ENCODE measurements around the gene GPRC5C. TPM values are rescaled to one million over a fixed set of nuclear protein-coding genes. Genes with fewer than 3 reads are reported as not detected.

Gene GPRC5C
- total and polyA plus RNA-seq, 2 of the 13 experiments (the other 11 are each of a cell fraction or from before 2014, with no cell fraction given) = 85.6 to 300 TPM

- 0 out of 2 replicates have a peak, but pooled peaks have one; percentile 66 for TF ChIP-seq ZBTB39 (CRISPR knock-in tag; IDR thresholded peaks at IDR 0.05)
- TF ChIP-seq ZNF33A (CRISPR knock-in tag; IDR thresholded peaks at IDR 0.05; ENCODE audit: borderline replicate concordance) = no peak
- 0 out of 2 replicates have a peak, but pooled peaks have one; percentile 5 for TF ChIP-seq ETV6 (CRISPR knock-in tag; conservative IDR thresholded peaks at IDR 0.05)
- no peak for TF ChIP-seq TCF7L2 (IDR thresholded peaks at IDR 0.05; ENCODE audit: low read depth, low read length)
- peak; percentile 74 for TF ChIP-seq ZNF451 (CRISPR knock-in tag; IDR thresholded peaks at IDR 0.05)
- no peak for TF ChIP-seq CREB3 (CRISPR knock-in tag; IDR thresholded peaks at IDR 0.05)
- peak; percentile 62 for TF ChIP-seq KDM5B (CRISPR knock-in tag; IDR thresholded peaks at IDR 0.05; ENCODE audit: borderline replicate concordance)
- no peak; the same call in 1 of the 2 replicates for TF ChIP-seq HBP1 (CRISPR knock-in tag; IDR thresholded peaks at IDR 0.05; ENCODE audit: low read depth)
- 0 out of 2 replicates have a peak, but pooled peaks have one; percentile 25 for TF ChIP-seq ZFP36L1 (CRISPR knock-in tag; IDR thresholded peaks at IDR 0.05)
- 0 out of 2 replicates have a peak, but pooled peaks have one; percentile 45 for TF ChIP-seq ZSCAN21 (CRISPR knock-in tag; IDR thresholded peaks at IDR 0.05; ENCODE audit: borderline replicate concordance)
- no peak; the same call in 1 of the 2 replicates for TF ChIP-seq SNAPC2 (CRISPR knock-in tag; IDR thresholded peaks at IDR 0.05)
- peak; percentile 14; the same call in 1 of the 2 replicates for TF ChIP-seq FOXA3 (CRISPR knock-in tag; IDR thresholded peaks at IDR 0.05)
- TF ChIP-seq RXRB (CRISPR knock-in tag; IDR thresholded peaks at IDR 0.05; ENCODE audit: borderline replicate concordance) = peak; percentile 63; the same call in 1 of the 2 replicates
- TF ChIP-seq ZNF766 (CRISPR knock-in tag; IDR thresholded peaks at IDR 0.05; ENCODE audit: borderline replicate concordance) = 0 out of 2 replicates have a peak, but pooled peaks have one; percentile 27
- 0 out of 2 replicates have a peak, but pooled peaks have one; percentile 19 for TF ChIP-seq ELK4 (CRISPR knock-in tag; IDR thresholded peaks at IDR 0.05; ENCODE audit: borderline replicate concordance)
- TF ChIP-seq SALL2 (CRISPR knock-in tag; IDR thresholded peaks at IDR 0.05) = peak; percentile 23; the same call in 1 of the 2 replicates
- TF ChIP-seq ZC3H4 (CRISPR knock-in tag; IDR thresholded peaks at IDR 0.05; ENCODE audit: borderline replicate concordance) = no peak
- TF ChIP-seq NFE2L2 (IDR thresholded peaks at IDR 0.05; ENCODE audit: low read length) = no peak
- no peak for TF ChIP-seq ZNF484 (CRISPR knock-in tag; IDR thresholded peaks at IDR 0.05; ENCODE audit: borderline replicate concordance, low read depth)
- peak; percentile 72 for TF ChIP-seq YEATS4 (CRISPR knock-in tag; IDR thresholded peaks at IDR 0.05; ENCODE audit: borderline replicate concordance)
- peak; percentile 40; the same call in 1 of the 2 replicates for TF ChIP-seq ZNF33B (CRISPR knock-in tag; IDR thresholded peaks at IDR 0.05)
- TF ChIP-seq MEIS2 (CRISPR knock-in tag; IDR thresholded peaks at IDR 0.05) = peak; percentile 29; the same call in 1 of the 2 replicates
- peak; percentile 55; the same call in 1 of the 2 replicates for TF ChIP-seq PPARG (CRISPR knock-in tag; conservative IDR thresholded peaks at IDR 0.05)
- TF ChIP-seq ARHGAP35 (CRISPR knock-in tag; IDR thresholded peaks at IDR 0.05; ENCODE audit: borderline replicate concordance) = 0 out of 2 replicates have a peak, but pooled peaks have one; percentile 32
These were observed 22.5 kb downstream of the GPRC5C start (continued) for GRCh38 chr17:74454197-74455024.

All from HepG2 (cell line).